Esophagus (tissue), 2 donors: ENCODE data around the gene CFAP58. TPM values are rescaled to one million over a fixed set of nuclear protein-coding genes. Genes with fewer than 3 reads are reported as not detected.

Source experiments
- H3K27ac ChIP-seq, 2 donors: one replicate each; pipeline ENCODE4 v1.5.1; 2013; ENCODE audit warnings: low read depth in 2 of 2, mild to moderate bottlenecking in 2 of 2, inconsistent platforms in 1 of 2, low read length in 1 of 2, moderate library complexity in 1 of 2
- H3K27me3 ChIP-seq, 2 donors: one replicate each; pipeline ENCODE4 v1.6.1; 2013; ENCODE audit warnings: low read length in 2 of 2, control low read depth in 1 of 2, mild to moderate bottlenecking in 1 of 2; ENCODE audit not compliant: insufficient read depth in 2 of 2, control insufficient read depth in 1 of 2
- H3K36me3 ChIP-seq, 2 donors: one replicate each; pipeline ENCODE4 v1.6.1; 2013; ENCODE audit warnings: low read length in 1 of 2; ENCODE audit not compliant: control insufficient read depth in 2 of 2, insufficient read depth in 2 of 2
- H3K4me1 ChIP-seq, 2 donors: one replicate each; pipeline ENCODE4 v1.6.1; 2013; ENCODE audit warnings: low read length in 1 of 2; ENCODE audit not compliant: control insufficient read depth in 2 of 2, insufficient read depth in 2 of 2
- H3K4me3 ChIP-seq, 2 donors: one replicate each; pipeline ENCODE4 v1.5.1; 2013; ENCODE audit warnings: low read length in 2 of 2, mild to moderate bottlenecking in 2 of 2, low read depth in 1 of 2, moderate library complexity in 1 of 2
- H3K9me3 ChIP-seq, 2 donors: one replicate each; pipeline ENCODE4 v1.6.1; 2013; ENCODE audit warnings: mild to moderate bottlenecking in 2 of 2, low read depth in 1 of 2, low read length in 1 of 2, moderate library complexity in 1 of 2; ENCODE audit not compliant: control insufficient read depth in 2 of 2, insufficient read depth in 1 of 2
- WGBS, 2 donors: extraction: QIAGEN DNeasy Blood & Tissue Kit; methylation state at CpG; one replicate each; pipeline ENCODE4 v1.1.7; 2013; 5-methylcytosine and 5-hydroxymethylcytosine counted together
- polyA plus RNA-seq, 2 donors: library from polyadenylated mRNA; stranded (reverse); fragments of 200-250 nt; gene quantifications; one replicate each; pipeline ENCODE4 v1.2.3, GENCODE V29; 2013
- donor health status: healthy with polysubstance abuse.
- donor health status: Bipolar disorder and iron deficiency.

CFAP58 gene
- polyA plus RNA-seq, 2 donors, result 0.11 to 0.14 TPM

DNA sequence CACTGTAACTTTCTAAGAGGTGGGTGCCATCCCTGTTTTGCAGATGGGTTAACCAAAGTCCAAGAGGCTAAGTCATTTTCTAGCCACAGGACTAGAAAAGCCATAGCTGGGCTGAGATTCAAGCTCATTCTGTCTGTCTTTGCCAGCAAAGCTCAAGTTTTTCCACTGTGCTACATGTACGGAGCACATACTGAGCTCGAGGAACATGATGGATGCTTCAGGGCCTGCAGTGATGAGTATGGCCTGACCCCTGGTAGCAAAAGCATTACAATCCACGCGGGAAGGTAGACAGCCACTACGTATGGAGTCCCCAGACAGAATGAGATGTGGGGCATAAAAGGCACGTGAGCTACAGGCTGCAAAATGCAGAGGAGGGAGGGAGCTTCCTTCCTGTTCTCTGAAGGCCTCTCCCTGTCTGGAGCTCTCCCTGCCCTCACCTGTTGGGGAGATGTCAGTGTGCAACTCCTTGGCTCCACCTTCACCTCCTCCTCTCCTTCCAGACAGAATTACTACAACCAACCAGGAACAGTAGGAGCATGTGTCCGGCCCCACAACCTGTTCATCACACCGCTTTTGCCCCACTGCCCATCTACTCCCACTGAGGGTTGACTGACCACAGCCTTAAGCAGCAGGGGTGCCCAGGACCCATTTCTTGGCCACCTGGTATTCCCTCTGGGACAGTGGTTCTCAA is 31.8 kb upstream of the CFAP58 start:
- 32 to 57% methylated on average over 8 of the region's 8 CpGs for WGBS, 2 donors

DNA sequence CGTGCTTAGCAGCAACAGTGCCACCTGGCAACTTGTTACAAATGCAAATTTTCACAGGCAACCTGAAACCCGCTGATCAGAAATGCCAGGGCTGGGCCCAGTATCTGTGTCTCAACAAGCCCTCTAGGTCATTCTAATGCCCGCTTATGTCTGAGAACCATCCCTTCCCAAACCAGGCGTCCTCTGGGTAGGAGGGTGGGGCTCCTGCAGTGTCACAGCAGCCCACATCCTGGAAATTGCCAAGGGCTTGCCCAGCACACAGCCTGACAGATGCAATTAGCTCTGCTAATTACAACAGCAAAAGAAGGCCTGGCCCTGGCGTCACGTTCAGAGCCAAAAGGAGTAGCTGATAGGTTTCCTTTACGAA is 31.2 kb upstream of the CFAP58 start:
- Histone ChIP-seq H3K36me3 (peaks cover 2 to 6% of the 10 kb centered on the region in 2 donors), H3K4me3 (no peak overlapping the region), H3K27me3 (no peaks in the 10 kb centered on the region), H3K9me3 (no peaks in the 10 kb centered on the region), H3K27ac (peak overlapping the region; percentile 92 to 98), H3K4me1 (peaks cover 26 to 65% of the 10 kb centered on the region in 2 donors)
- WGBS, 2 donors, result 29 to 38% methylated on average over 7 of the region's 7 CpGs

More for the DNA sequence above, 31.8 kb upstream of the CFAP58 start:
- H3K4me3 ChIP-seq, result no peak overlapping the region
- no peaks in the 10 kb centered on the region for H3K27me3 ChIP-seq
- peak overlapping the region; percentile 92 to 98 for H3K27ac ChIP-seq
- H3K9me3 ChIP-seq, result no peaks in the 10 kb centered on the region
- H3K36me3 ChIP-seq, result peaks cover 2 to 6% of the 10 kb centered on the region in 2 donors
- peaks cover 24 to 64% of the 10 kb centered on the region in 2 donors for H3K4me1 ChIP-seq

DNA sequence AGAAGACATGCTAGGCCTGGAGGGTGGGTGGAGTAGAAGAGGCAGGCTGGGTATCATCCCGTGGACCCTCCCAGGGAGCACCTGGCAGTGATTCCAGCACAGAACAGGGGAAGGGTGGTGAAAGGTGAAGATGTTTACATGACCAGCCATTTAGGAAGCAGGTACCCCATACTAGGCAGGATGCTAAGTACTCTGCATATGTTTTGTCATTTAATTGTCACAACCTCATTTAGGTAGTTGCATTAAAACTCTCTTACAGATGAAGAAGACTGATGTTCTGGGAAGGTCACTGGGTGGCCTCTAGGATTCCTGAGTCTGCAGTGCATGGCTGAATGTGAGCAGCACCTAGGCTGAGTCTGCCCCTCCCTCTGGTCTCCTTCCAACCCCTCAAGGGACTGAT is 30.5 kb upstream of the CFAP58 start:
- Histone ChIP-seq H3K4me3 (no peak overlapping the region), H3K27ac (peak overlapping the region; percentile 92 to 98), H3K4me1 (peaks cover 27 to 66% of the 10 kb centered on the region in 2 donors), H3K27me3 (no peaks in the 10 kb centered on the region), H3K9me3 (no peaks in the 10 kb centered on the region), H3K36me3 (peaks cover 2 to 6% of the 10 kb centered on the region in 2 donors)
- 56 to 73% methylated on average over 1 of the region's 1 CpG for WGBS, 2 donors

DNA sequence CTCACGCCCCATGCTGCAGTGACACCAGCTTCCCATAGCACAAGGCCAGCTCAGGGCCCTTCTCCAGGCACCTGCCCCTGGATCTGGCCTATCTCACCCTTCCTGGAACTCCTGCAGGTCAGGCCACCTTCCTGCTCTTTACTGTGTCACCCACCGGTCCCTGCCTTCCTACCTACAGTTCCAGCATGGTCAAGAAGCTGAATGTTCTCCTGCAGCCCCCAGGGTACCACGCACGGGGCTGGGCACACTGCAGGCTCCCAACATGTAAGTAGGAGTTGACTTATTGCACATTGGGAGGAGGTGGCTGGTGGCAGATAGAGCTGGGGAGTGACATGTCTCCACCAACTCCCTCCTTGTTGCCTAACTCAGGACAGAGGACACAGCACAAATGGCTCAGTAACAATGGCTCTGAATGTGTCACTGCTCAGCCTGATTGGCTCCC is 29.9 kb upstream of the CFAP58 start:
- Histone ChIP-seq H3K9me3 (no peaks in the 10 kb centered on the region), H3K27ac (peak overlapping the region; percentile 92 to 98)

DNA sequence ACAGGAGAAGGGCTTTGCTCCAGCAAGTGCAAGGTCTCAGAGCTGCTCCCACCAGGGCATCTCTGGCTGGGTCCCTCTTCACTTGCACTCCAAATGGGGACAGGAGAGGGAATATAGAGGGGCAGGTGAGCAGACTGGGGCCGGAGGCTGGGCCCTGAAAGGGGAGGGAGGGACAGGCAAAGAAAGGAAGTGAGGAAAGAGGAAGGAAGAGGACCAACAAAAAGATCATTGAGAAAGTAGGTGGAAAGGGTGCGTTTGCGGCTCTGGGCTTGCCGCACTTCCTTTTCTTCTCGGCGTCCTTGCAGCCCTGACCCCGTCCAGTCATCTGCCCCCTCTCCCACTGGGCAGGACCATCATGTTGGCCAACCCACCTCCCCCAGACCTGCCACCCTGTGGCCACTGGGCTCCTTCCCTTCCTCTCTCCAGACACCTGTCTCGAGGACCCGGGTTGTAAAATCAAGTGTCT is 29.4 kb upstream of the CFAP58 start:
- Histone ChIP-seq H3K4me1 (peaks cover 24 to 66% of the 10 kb centered on the region in 2 donors), H3K4me3 (no peak overlapping the region)
- WGBS, 2 donors, result 67 to 77% methylated on average over 9 of the region's 9 CpGs

More for the DNA sequence above, 29.9 kb upstream of the CFAP58 start:
- WGBS, 2 donors, result 87 to 90% methylated on average over 4 of the region's 4 CpGs
- H3K27me3 ChIP-seq, result no peaks in the 10 kb centered on the region
- peaks cover 27 to 66% of the 10 kb centered on the region in 2 donors for H3K4me1 ChIP-seq
- peaks cover 2 to 6% of the 10 kb centered on the region in 2 donors for H3K36me3 ChIP-seq
- H3K4me3 ChIP-seq, result no peak overlapping the region

DNA sequence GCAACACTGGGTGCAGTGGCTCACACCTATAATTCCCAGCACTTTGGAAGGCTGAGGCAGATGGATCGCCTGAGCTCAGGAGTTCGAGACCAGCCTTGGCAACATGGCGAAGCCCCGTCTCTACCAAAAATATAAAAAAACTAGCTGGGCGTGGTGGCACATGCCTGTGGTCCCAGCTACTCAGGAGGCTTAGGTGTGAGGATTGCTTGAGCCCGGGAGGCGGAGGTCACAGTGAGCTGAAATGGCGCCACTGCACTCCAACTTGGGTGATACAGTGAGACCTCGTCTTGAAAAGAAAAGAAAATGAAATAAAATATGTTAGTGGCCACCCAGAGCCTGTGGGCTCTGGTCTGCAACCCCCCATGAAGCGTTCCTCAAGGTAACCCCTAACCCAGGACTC is 28.7 kb upstream of the CFAP58 start:
- no peaks in the 10 kb centered on the region for H3K9me3 ChIP-seq
- 91 to 97% methylated on average over 10 of the region's 10 CpGs for WGBS, 2 donors
- peak overlapping the region; percentile 60 to 82 for H3K27ac ChIP-seq
- H3K4me1 ChIP-seq, result peaks cover 27 to 67% of the 10 kb centered on the region in 2 donors
- H3K4me3 ChIP-seq, result no peak overlapping the region
- no peaks in the 10 kb centered on the region for H3K27me3 ChIP-seq
- H3K36me3 ChIP-seq, result peaks cover 2 to 6% of the 10 kb centered on the region in 2 donors

More for the DNA sequence above, 29.4 kb upstream of the CFAP58 start:
- peaks cover 2 to 6% of the 10 kb centered on the region in 2 donors for H3K36me3 ChIP-seq
- H3K27me3 ChIP-seq, result no peaks in the 10 kb centered on the region
- H3K9me3 ChIP-seq, result no peaks in the 10 kb centered on the region
- peak overlapping the region; percentile 92 to 98 for H3K27ac ChIP-seq

DNA sequence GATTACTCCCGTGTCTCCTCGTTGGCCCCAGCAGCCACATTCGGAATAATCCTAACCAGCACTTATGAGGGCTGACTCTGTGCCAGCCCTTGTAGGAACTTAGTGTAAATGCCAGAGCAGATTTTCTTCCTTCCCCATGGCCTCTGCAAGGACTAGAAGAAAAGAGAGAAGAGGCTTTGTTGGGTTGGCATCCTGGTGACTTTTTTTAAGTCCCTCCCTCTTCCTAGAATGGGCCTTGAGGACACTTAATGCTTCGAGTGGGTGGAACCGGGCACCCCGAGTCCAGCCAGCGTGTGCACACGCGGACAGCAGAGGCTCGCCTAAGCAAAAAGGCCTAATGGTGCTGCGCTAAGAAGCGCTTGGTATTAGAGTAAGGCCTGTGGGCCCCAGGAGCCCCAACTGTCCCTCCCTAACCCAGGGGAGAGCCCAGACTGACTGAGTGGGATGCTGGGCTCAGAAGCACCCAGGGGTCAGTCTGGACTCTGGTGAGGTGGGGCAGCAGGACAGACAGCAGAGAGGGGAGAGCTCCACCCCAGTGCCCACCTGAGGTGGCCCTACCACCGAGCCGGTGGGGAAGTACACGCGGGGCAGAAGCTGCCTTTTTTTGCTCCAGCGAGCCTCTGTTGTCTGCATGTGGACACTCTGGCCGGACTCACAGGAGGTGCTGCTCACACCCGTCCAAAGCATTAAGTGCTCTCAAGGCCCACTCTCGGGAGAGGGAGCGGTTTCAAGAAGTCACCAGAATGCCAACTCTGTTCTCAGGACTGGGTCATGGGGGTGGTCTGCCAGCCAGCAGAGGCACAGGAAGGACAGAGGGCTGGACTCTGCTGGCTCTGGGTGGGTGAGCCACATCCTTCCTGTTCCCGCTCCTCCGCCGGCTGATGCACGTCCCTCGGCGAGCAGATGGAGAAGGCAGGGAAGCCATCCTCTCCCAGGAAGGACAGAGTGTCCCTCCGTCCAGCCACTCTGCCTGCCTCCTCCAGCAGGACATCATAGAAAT is 27.9 kb upstream of the CFAP58 start:
- peak overlapping the region; percentile 60 to 82 for H3K27ac ChIP-seq
- peaks cover 28 to 68% of the 10 kb centered on the region in 2 donors for H3K4me1 ChIP-seq
- H3K4me3 ChIP-seq, result no peak overlapping the region
- no peaks in the 10 kb centered on the region for H3K27me3 ChIP-seq
- peaks cover 2 to 6% of the 10 kb centered on the region in 2 donors for H3K36me3 ChIP-seq
- 71 to 77% methylated on average over 28 of the region's 28 CpGs for WGBS, 2 donors
- no peaks in the 10 kb centered on the region for H3K9me3 ChIP-seq

DNA sequence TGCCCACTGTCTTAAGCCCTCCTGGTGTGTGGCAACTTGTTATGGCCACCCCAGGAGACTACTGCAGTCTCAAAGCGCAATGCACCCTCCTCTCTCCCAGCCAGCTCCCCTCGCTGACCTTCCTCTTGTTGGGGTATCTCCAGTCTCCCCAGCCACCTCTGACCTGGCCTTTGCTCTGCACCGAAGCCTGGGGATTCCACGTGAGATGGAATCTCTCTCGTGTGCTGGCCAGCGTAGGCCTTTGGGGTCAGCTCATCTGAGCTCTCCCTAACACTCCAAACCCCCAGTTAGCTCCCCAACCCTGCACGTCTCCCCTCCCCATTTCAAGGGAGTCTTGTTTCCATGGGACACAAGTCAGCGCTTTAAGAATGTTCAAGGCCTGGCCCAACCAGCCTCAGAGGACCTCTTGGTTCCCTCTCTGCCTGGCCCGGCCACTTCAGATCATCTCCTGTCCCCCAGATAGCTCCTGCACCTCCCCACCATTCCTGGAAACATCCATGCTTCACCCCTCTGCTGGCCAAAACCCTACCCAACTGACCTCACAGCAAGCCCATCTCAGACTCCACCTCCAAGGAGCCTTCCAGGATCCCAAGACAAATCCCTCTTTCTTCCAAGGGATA is 26.5 kb upstream of the CFAP58 start:
- H3K27ac ChIP-seq, result peak overlapping the region; percentile 92 to 99
- H3K27me3 ChIP-seq, result no peaks in the 10 kb centered on the region
- H3K4me1 ChIP-seq, result peaks cover 28 to 63% of the 10 kb centered on the region in 2 donors
- peaks cover 2 to 6% of the 10 kb centered on the region in 2 donors for H3K36me3 ChIP-seq
- no peak overlapping the region for H3K4me3 ChIP-seq
- WGBS, 2 donors, result 96% methylated on average over 9 of the region's 9 CpGs
- H3K9me3 ChIP-seq, result no peaks in the 10 kb centered on the region
